DOHH2 (cell line): Measurements from ENCODE around the gene KIF3C.
"Not testable (repeated sequence)": the region's sequence is repeated elsewhere in the genome, so short reads cannot be mapped to it uniquely, and the experiment has no call there.

ENCODE experiments used
- H3F3A ChIP-seq: fragments of 200-600 bp; sonication (generic), shearing (Covaris generic); 2 replicates; pipeline ENCODE4 v1.6.0; 2016; ENCODE audit warnings: antibody characterized with exemption, mild to moderate bottlenecking; ENCODE audit not compliant: control insufficient read depth, insufficient read depth
- H3K27ac ChIP-seq: fragments of 200-600 bp; sonication (generic); 2 replicates; pipeline ENCODE4 v1.5.1; 2014; ENCODE audit warnings: low read depth, mild to moderate bottlenecking, low read length, moderate library complexity
- H3K27me3 ChIP-seq: fragments of 200-600 bp; sonication (generic); 2 replicates; pipeline ENCODE4 v1.6.1; 2014; ENCODE audit warnings: mild to moderate bottlenecking, low read length, mixed read lengths; ENCODE audit not compliant: control insufficient read depth
- H3K36me3 ChIP-seq: fragments of 200-600 bp; sonication (generic); 2 replicates; pipeline ENCODE4 v1.6.1; 2014; ENCODE audit warnings: mild to moderate bottlenecking, low read length, moderate library complexity, mixed read lengths; ENCODE audit not compliant: control insufficient read depth
- H3K4me1 ChIP-seq: fragments of 200-600 bp; sonication (generic); 2 replicates; pipeline ENCODE4 v1.6.1; 2014; ENCODE audit warnings: mild to moderate bottlenecking, low read length, mixed read lengths; ENCODE audit not compliant: control insufficient read depth
- H3K4me2 ChIP-seq: fragments of 200-600 bp; sonication (generic); 2 replicates; pipeline ENCODE4 v1.6.0; 2014; ENCODE audit warnings: mild to moderate bottlenecking, low read length, moderate library complexity
- H3K4me3 ChIP-seq: fragments of 200-600 bp; sonication (generic); 2 replicates; pipeline ENCODE4 v1.5.1; 2014; ENCODE audit warnings: mild to moderate bottlenecking, low read length, mixed read lengths
- H3K79me2 ChIP-seq: fragments of 200-600 bp; sonication (generic); 2 replicates; pipeline ENCODE4 v1.6.1; 2014; ENCODE audit warnings: mild to moderate bottlenecking, low read length, mixed read lengths; ENCODE audit not compliant: control insufficient read depth
- H3K9me2 ChIP-seq: fragments of 200-600 bp; sonication (generic); replicated peaks from 2 replicates; pipeline ENCODE4 v1.6.1; 2014; ENCODE audit warnings: mild to moderate bottlenecking, low read length, mixed read lengths; ENCODE audit not compliant: control insufficient read depth
- H3K9me3 ChIP-seq: fragments of 200-600 bp; sonication (generic); 2 replicates; pipeline ENCODE4 v1.6.1; 2014; ENCODE audit warnings: antibody characterized with exemption, low read length, mixed read lengths; ENCODE audit not compliant: control insufficient read depth, insufficient read depth
- H4K20me1 ChIP-seq: fragments of 200-600 bp; sonication (generic); 2 replicates; pipeline ENCODE4 v1.6.0; 2014; ENCODE audit warnings: low read depth, mild to moderate bottlenecking, antibody characterized with exemption, low read length, moderate library complexity; ENCODE audit not compliant: control insufficient read depth, insufficient read depth
- EZH2phosphoT487 ChIP-seq: fragments of 200-600 bp; sonication (generic); IDR thresholded peaks from 2 replicates; pipeline ENCODE4 v1.6.1; 2017; ENCODE audit warnings: borderline replicate concordance, mild to moderate bottlenecking, antibody characterized with exemption, low read length, moderate library complexity, mixed read lengths
- TF ChIP-seq, protein P1 (sequence below): fragments of 200-600 bp; sonication (generic); IDR thresholded peaks from one replicate; pipeline ENCODE4 v1.5.1; 2014; ENCODE audit warnings: antibody characterized with exemption, mild to moderate bottlenecking, low read depth, low read length; ENCODE audit not compliant: poor library complexity, severe bottlenecking

KIF3C gene

DNA sequence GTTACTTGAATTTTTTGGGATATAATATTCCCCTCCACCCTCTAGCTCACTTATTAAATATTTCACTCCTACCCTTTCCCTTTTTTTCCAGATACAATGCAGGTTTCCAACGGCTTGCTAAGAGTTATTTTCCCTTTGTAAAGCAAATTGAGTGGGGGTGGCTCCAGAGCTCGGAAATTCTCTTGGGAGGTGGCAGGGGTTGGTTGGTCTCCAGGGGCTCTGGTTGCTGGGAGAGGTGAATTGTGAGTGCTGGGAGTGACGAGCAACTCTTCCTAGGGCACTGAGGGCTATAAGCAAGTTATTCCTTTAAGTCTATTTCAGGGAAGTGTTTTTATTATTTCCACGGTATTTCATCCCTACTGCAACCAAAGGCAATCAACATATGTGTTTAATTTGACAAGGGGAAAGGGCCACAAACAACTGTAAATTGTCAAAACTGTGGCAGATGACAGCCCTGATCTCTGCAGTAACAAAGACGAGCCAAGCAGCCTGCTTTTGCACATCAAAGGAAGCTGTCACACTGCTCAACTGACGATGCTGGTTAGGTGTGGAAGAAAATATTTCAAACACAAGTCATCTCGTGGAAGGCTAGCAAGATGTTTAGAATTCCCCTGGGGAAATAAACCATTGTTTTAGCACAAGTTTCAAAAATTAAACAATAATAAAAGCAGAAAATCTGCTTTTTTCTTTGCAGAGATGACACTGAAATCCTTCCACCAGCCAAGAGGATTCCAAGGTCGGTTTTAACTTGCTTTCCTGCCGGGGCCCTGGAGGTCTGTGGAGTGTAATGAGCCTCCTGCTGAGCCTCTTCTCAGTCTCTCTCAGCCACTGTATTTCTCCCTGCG is 69.2 kb downstream of the KIF3C start:
- H3K4me1 ChIP-seq: no peaks in the 10 kb centered on the region
- TF ChIP-seq, protein P1, sequence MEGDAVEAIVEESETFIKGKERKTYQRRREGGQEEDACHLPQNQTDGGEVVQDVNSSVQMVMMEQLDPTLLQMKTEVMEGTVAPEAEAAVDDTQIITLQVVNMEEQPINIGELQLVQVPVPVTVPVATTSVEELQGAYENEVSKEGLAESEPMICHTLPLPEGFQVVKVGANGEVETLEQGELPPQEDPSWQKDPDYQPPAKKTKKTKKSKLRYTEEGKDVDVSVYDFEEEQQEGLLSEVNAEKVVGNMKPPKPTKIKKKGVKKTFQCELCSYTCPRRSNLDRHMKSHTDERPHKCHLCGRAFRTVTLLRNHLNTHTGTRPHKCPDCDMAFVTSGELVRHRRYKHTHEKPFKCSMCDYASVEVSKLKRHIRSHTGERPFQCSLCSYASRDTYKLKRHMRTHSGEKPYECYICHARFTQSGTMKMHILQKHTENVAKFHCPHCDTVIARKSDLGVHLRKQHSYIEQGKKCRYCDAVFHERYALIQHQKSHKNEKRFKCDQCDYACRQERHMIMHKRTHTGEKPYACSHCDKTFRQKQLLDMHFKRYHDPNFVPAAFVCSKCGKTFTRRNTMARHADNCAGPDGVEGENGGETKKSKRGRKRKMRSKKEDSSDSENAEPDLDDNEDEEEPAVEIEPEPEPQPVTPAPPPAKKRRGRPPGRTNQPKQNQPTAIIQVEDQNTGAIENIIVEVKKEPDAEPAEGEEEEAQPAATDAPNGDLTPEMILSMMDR: no peak
- no peak for TF ChIP-seq EZH2phosphoT487
- H3K9me2 ChIP-seq: no peaks in the 10 kb centered on the region
- no peaks in the 10 kb centered on the region for H3K79me2 ChIP-seq
- no peaks in the 10 kb centered on the region for H4K20me1 ChIP-seq
- H3K4me2 ChIP-seq: no peak overlapping the region
- H3K36me3 ChIP-seq: no peaks in the 10 kb centered on the region
- H3K27ac ChIP-seq: no peak overlapping the region
- no peaks in the 10 kb centered on the region for H3K9me3 ChIP-seq
- H3K4me3 ChIP-seq: no peak overlapping the region
- no peaks in the 10 kb centered on the region; the same call in 1 of the 2 replicates for H3K27me3 ChIP-seq
- no peaks in the 10 kb centered on the region for H3F3A ChIP-seq

DNA sequence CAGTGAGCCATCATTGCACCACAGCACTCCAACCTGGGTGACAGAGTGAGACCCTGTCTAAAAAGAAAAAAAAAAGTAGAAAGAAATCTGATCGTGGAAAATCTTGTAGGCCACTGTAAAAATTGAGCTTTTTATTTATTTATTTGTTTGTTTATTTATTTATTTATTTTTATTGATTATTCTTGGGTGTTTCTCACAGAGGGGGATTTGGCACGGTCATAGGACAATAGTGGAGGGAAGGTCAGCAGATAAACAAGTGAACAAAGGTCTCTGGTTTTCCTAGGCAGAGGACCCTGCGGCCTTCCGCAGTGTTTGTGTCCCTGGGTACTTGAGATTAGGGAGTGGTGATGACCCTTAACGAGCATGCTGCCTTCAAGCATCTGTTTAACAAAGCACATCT is 72.7 kb downstream of the KIF3C start:
- H3K4me3 ChIP-seq, H3K9me3 ChIP-seq, H3F3A ChIP-seq, H3K4me1 ChIP-seq, H3K4me2 ChIP-seq, H3K27ac ChIP-seq, H3K36me3 ChIP-seq, H3K9me2 ChIP-seq, H3K27me3 ChIP-seq, H4K20me1 ChIP-seq, H3K79me2 ChIP-seq: not testable (repeated sequence)

DNA sequence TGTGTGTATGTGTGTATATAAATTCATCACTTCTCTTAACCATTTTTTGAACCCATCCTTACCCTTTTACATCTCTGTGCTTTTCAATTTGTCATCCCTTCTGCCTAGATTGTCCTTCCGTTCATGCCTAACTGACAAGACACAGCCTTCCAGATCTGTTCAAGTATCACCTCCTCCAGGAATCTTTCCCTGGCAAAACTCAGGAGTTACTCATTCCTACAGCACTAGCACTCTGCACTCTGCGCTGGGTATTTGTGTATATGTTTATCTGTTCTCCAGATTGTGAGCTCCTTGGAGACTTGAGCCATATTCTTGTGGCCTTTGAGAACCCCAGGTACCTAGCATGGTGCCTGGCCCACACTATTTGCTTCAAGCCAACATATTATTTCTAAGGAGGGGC is 77.2 kb downstream of the KIF3C start:
- Histone ChIP-seq H3K79me2 (no peaks in the 10 kb centered on the region), H3F3A (no peaks in the 10 kb centered on the region), H3K27ac (no peak overlapping the region), H3K4me3 (no peak overlapping the region), H3K9me2 (no peaks in the 10 kb centered on the region), H4K20me1 (no peaks in the 10 kb centered on the region), H3K4me2 (no peak overlapping the region), H3K9me3 (no peaks in the 10 kb centered on the region), H3K4me1 (no peaks in the 10 kb centered on the region), H3K36me3 (no peaks in the 10 kb centered on the region), H3K27me3 (peaks cover 4% of the 10 kb centered on the region; the same call in 1 of the 2 replicates)
- no peak for TF ChIP-seq EZH2phosphoT487
- TF ChIP-seq, protein P1: no peak

DNA sequence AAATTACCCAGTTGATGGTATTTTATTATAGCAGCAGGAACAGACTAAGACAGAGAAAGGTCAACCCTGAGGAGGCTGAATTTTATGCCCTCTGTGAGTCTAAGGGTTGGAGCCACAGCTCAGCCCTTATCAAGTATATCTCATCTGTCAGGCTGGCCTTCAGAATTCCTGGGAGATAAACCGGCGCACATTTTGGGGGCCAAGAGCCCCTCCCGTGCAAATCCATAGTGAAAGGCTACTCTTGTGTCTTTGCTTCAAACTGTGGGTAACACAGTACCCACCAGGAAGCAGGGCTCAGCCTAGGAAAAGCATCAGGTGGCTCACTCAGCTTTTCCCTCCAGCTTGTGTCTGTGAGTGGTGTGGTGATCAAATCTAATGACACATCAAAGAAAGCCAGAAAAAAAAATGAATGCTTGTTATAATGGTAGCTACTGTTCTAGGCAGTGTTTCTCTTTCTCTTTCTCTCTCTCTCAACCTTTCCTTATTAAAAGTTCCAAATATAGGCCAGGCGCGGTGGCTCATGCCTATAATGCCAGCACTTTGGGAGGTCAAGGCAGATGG is 79.0 kb downstream of the KIF3C start:
- no peaks in the 10 kb centered on the region for H4K20me1 ChIP-seq
- H3K27me3 ChIP-seq: peaks cover 4% of the 10 kb centered on the region; the same call in 1 of the 2 replicates
- H3K4me2 ChIP-seq: no peak overlapping the region
- H3K4me3 ChIP-seq: no peak overlapping the region
- H3K9me3 ChIP-seq: no peaks in the 10 kb centered on the region
- no peaks in the 10 kb centered on the region for H3K36me3 ChIP-seq
- peaks cover under 1% of the 10 kb centered on the region for H3F3A ChIP-seq
- H3K4me1 ChIP-seq: peaks cover 2% of the 10 kb centered on the region
- no peak overlapping the region for H3K27ac ChIP-seq
- no peak for TF ChIP-seq EZH2phosphoT487
- TF ChIP-seq, protein P1: no peak
- H3K9me2 ChIP-seq: no peaks in the 10 kb centered on the region
- H3K79me2 ChIP-seq: no peaks in the 10 kb centered on the region
